H1 (cell line): Measurements from ENCODE around the gene STAMBP.

Experiments used
- BACH1 ChIP-seq: IDR thresholded peaks from 2 replicates; pipeline ENCODE4 v1.6.1; 2012; ENCODE audit warnings: low read length, improper control_type of control experiment
- BCL11A ChIP-seq, 2 experiments: IDR thresholded peaks; one replicate each; pipeline ENCODE4 v1.6.1; 2011; ENCODE audit warnings: low read depth in 2 of 2, low read length in 2 of 2, mild to moderate bottlenecking in 2 of 2
- CBX8 ChIP-seq: fragments of 300-800, 300-1000 bp; sonication (generic); IDR thresholded peaks from 2 replicates; pipeline ENCODE4 v1.7.1; 2016; ENCODE audit warnings: low read depth, low read length, borderline replicate concordance
- CHD2 ChIP-seq: IDR thresholded peaks from 2 replicates; pipeline ENCODE4 v1.6.1; 2012; ENCODE audit warnings: low read length, improper control_type of control experiment
- CREB1 ChIP-seq: IDR thresholded peaks from 2 replicates; pipeline ENCODE4 v1.6.1; 2012; ENCODE audit warnings: inconsistent platforms
- CTCF ChIP-seq, 3 experiments: IDR thresholded peaks; 1 replicate in 2 of 3; 2 replicates in 1 of 3; pipeline versions ENCODE4 v1.5.1 to v1.6.1; 2011; ENCODE audit warnings: low read length in 3 of 3, mild to moderate bottlenecking in 3 of 3, inconsistent platforms in 2 of 3, low read depth in 1 of 3, moderate library complexity in 1 of 3; ENCODE audit not compliant: insufficient read depth in 1 of 3; ENCODE audit errors: control extremely low read depth in 1 of 3
- EGR1 ChIP-seq: IDR thresholded peaks from 2 replicates; pipeline ENCODE4 v1.6.1; 2011; ENCODE audit warnings: low read depth, low read length, borderline replicate concordance
- EZH2 ChIP-seq: fragments of 200-600 bp; sonication (generic); IDR thresholded peaks from 2 replicates; pipeline ENCODE4 v1.7.1; 2012; ENCODE audit warnings: low read depth, mild to moderate bottlenecking, moderate library complexity, low read length, inconsistent platforms; ENCODE audit not compliant: severe bottlenecking
- MAX ChIP-seq: IDR thresholded peaks from 2 replicates; pipeline ENCODE4 v1.6.1; 2012; ENCODE audit warnings: inconsistent platforms
- POLR2A ChIP-seq, 2 experiments: IDR thresholded peaks; 1 replicate in 1 of 2; 2 replicates in 1 of 2; pipeline ENCODE4 v1.6.1; 2011; ENCODE audit warnings: low read depth in 2 of 2, low read length in 2 of 2, mild to moderate bottlenecking in 2 of 2; ENCODE audit errors: control extremely low read depth in 1 of 2
- TCF12 ChIP-seq: IDR thresholded peaks from 2 replicates; pipeline ENCODE4 v1.6.1; 2011; ENCODE audit warnings: low read depth, mild to moderate bottlenecking, low read length
- ZNF274 ChIP-seq: IDR thresholded peaks from 2 replicates; pipeline ENCODE4 v1.7.0; 2012; ENCODE audit warnings: low read length, borderline replicate concordance; ENCODE audit errors: extremely low read depth

- TF ChIP-seq CHD2 (no peak), BCL11A (IDR thresholded peaks at IDR 0.05; ENCODE audit: low read depth in 2 of 2, low read length in 2 of 2) (no peak), CTCF (IDR thresholded peaks at IDR 0.05; ENCODE audit: control extremely low read depth in 1 of 3, insufficient read depth in 1 of 3, low read depth in 1 of 3, low read length in 3 of 3) (no peak), TCF12 (no peak), EGR1 (no peak), ZNF274 (no peak), CREB1 (no peak), CBX8 (no peak), MAX (no peak), EZH2 (no peak), POLR2A (IDR thresholded peaks at IDR 0.05; ENCODE audit: control extremely low read depth in 1 of 2, low read depth in 2 of 2, low read length in 2 of 2) (no peak), BACH1 (no peak)
These were observed 86.8 kb downstream of the STAMBP start for GRCh38 chr2:73915437-73915993.
